Measurements from ENCODE around the gene CACTIN.
A peak's percentile ranks its signal among the peaks of the same experiment; 100 is the strongest.
"Not testable (repeated sequence)": the region's sequence is repeated elsewhere in the genome, so short reads cannot be mapped to it uniquely, and the experiment has no call there.

CACTIN gene

DNA sequence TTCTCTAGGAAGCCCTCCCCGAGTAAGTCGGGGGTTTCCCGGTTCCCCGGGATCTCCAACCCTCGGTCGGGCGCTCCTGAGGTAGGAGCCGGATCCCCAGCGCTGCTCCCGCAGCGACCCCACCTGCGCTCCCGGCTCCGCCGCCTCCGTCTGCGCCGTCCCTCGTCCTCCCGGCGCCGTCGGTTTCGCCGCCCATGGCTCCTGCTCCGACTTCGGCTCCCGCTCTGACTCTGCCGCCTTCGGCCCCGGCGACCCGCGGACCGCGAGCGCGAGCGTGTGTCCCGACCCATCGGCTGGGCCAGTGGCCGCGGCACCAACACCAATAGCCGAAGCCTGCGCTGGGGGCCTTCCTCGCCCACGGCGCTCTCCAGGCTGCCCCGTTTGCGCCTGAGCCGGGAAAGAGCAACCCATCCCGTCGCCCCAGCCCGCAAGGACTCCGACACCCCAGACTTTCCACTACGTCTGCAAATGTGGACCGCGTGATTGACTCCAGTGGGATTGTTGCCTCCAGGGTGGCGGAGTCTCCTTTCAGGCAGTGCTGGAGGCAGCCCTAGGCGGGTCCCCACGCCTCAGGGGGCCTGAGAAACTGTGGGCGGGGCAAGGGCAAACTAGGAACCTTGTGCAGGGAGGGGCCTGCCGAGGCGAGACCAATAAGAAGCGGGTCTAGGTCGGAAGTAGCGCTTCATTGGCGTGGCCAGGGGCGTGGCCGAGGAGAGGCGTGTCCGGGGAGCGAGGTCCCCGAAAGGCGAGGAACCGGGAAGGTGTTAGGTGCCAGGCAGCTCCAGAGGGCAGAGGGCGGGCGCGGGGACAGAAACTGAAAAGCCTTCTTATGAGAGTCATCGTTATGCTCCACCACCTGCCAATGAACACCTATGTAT, at the start of gene CACTIN:
CACTIN (minus strand) TSS at position 318 of the 878 bp plus-strand sequence; CDS start at position 290, 28 bp downstream.
- DNase-seq = peak; percentile 100

DNA sequence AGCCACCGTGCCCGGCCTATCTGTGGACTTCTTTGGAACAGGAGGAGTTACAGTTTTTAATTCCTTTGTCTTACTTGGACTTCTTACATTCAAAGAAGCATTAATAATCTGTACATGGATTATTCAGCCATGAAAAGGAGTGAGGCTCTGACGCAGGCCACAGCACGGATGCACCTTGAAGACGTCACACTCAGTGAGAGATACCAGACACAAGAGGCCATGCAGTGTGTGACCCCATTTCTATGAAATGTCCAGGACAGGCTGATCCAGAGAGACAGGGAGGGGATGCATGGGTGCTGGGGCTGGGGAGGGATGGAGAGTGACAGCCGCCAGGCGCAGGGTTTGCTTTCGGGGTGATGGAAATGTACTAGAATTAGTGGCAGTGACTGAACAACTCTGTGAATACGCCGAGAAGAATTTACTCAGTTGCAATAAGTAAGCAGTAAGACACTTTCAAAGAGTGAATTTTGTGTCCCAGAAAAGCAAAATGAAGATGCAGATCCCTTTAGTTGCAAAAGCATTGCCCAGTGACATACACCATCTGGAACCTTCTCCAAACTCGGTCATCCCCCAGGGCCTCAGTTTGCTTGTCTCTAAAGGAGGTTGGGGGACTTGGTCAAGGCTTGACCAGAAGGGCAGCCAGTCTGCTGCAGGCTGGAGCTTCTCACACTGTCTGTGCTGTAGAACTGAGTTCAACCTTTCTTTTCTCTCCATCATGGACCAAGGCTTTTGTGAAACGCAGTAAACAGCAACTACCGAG, 48.4 kb upstream of the CACTIN start:
- no peak for DNase-seq

DNA sequence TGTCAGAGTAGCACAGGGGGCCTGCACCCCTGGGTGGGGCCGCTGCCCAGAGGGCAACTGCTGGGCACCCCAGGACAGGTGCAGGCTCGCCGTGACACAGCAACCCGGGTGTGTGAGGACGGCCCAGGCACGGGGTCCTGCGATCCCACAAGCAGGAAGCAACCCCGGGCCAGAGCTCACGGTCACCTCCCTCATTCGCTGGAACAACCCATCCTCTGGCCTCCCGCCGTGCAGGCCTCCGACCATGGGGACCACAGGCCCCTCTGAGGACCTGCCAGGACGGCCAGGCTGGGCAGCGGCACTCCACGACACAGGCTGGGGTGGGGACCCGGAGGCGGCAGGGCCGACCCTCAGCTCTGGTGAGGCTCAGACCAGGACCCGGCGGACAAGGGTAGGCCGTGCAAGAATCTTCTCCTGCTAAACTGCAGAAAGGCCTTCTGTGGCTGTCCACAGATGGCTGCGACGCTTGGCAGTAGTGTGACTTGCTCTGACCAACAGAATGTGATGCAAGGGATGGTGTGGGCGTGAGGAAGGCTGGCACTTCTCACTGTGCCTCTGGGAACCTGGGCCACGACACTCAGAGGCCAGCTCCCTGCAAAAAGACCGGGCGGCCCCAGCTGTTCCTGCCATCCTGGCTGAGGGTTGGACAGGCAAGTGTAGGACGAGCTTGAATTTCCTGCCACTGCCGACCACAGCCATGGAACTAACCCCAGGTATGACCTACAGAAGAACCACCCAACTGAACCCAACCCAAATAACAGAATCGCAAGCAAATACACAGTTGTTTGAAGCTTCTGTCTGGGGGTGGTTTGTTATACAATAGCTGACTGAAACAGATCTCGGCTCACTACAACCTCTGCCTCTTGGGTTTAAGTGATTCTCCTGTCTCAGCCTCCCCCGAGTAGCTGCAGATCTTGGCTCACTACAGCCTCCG, 47.2 kb upstream of the CACTIN start:
- no peak for DNase-seq

DNA sequence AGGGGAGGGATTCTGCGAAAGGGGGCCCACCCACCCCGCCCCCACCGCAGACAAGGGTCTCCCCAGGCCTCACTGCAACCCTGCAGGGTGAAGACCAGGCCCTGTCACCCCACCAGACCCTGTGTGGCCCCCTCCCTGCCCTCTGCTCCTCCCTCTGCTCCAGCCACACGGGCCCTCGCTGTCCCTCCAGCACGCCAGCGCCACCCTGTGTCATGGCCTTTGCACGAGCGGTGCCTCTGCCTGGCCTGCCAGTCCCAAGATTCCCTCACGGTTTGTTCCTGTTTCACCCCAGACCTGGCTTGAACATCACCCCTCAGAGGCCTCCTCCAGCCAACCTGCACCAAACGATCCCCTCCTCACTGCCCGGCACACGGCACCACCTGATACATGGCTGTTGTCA, 46.4 kb upstream of the CACTIN start:
- no peak for DNase-seq

DNA sequence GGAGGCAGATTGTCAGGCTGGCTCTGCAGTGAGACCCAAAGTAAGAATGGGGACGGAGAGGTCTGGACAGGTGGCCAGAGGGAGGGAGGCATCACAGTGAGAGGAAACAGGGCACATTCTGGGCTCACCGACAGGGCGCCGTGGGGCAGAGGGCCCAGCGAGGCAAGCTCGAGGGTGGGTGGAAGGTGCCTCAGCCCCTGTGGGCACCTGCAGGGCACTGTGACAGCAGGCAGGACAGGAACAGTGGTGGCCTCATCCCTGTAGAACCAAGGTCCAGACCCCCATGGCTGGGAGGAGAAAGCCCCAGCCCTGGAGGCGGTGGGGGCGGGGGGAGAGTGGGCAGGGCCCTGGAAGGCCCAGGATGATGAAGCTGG, 46.0 kb upstream of the CACTIN start:
- DNase-seq = no peak

DNA sequence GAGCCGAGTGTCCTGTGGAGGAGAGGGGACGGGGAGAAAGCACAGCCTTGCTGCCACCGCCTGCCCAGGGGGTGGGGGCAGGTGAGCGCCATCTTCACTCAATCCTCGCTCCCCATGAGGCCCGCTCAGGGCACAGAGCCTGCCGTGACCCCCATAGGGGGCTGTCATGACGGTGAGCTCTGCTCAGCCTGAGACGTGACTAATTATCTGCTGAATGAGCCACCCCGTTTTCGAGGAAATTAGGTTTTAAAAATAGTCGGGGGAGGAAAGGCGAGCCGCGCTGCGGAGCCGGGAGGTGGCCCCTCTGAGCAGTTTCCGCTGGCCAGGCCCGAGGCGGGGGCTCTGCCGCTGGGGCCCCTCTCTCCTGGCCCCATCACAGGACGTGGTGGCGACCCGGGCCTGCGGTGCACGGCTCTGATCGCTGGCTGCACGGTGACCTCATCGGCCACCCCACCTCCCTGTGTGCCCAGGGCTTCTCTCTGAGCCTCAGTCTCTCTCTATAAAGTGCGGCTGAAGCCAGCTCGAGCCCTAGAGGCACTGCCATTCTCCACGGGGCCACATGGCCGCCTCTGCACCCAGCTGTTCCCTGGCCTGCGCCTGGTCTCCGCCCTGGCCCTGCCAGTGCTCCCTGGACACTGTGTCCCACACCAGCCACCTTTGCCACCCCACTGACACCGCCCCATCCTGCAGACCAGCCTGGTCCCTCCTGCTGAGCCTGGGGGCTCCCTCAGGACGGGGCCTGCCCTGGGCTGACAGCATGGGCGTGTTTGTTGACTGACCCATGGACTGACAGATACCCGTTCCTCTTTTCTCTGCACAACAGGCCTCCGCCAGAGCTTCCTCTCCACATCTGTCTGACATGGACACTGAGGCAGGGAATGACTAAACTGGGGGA, 45.3 kb upstream of the CACTIN start:
- peak; percentile 45 for DNase-seq

DNA sequence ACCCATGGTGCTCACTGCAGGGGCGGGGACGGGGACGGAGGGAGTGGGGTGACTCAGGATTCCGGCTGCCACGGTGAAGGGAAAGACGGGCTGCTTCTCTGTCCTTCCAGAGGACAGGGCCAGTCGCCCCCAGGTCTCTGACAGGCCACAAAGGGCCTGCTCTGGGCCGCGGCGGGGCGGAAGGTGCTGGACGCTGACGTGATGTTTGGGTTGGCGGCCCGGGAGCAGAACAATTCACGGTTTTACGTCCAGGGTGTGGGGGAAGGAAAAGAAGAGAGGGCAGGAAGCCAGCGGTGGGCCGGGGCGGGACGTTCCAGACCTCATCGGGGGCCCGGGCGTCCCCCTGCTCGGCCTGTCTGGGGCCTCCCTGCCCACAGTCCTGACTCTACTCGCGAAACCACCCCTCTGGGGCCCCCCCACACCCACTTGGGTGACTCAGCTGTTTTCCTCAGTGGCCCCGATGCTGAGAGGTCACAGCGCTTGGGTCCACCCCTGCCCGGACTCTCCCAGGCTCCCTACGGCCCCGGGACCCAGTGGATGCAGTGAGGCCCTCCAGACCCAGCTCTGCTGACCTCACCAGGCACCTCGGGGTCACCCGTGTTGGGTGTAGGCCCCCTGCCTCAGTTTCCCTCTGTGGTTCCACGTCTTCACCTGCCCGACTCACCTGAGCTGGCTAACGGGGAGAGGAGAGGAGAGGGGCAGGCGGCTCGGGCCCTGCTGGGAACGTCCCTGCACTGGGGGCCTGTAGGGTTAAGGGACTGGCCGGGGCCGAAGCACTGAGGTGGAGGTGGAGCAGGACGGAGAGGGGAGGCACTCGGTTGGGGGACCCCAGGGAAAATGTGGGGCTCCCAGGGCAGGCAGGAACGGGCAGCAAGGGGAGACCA, 44.4 kb upstream of the CACTIN start:
- peak; percentile 64 for DNase-seq

DNA sequence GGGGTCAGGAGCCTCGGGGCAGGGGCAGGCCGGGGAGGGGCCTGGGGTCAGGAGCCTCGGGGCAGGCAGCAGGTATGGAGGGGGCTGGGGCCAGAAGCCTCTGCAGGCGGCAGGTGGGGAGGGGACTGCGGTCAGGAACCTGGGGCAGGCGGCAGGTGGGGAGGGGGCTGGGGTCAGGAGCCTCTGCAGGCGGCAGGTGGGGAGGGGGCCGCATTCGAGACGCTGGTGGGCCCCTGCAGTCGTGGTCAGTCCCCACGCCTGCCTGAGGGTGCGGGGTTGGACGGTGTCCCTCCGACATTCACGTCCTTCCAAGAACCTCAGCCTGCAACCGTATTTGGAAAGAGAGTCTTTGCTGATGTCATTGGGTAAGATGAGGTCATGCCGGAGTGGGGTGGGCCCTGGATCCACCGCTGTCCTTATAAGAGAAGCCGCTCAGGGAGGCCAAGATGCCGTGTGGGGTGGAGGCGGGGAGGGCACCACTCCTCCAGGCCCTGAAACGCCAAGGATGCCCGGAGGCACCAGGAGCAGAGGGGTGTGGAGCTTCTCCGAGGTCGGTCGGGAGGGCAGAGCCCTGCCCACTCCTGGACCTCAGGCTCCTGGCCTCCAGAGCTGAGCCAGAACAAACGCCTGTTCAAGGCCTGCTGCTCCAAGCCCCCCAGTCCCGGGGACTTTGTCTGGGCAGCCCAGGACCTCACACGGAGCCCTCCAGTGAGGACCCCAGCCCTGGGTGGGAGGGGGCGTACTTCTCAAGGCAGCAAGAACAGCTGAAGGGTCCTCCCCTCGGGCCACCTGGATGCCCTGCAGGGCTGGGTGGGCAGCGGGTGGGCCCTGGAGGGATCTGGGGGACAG, 43.6 kb upstream of the CACTIN start:
- DNase-seq = peak; percentile 30

DNA sequence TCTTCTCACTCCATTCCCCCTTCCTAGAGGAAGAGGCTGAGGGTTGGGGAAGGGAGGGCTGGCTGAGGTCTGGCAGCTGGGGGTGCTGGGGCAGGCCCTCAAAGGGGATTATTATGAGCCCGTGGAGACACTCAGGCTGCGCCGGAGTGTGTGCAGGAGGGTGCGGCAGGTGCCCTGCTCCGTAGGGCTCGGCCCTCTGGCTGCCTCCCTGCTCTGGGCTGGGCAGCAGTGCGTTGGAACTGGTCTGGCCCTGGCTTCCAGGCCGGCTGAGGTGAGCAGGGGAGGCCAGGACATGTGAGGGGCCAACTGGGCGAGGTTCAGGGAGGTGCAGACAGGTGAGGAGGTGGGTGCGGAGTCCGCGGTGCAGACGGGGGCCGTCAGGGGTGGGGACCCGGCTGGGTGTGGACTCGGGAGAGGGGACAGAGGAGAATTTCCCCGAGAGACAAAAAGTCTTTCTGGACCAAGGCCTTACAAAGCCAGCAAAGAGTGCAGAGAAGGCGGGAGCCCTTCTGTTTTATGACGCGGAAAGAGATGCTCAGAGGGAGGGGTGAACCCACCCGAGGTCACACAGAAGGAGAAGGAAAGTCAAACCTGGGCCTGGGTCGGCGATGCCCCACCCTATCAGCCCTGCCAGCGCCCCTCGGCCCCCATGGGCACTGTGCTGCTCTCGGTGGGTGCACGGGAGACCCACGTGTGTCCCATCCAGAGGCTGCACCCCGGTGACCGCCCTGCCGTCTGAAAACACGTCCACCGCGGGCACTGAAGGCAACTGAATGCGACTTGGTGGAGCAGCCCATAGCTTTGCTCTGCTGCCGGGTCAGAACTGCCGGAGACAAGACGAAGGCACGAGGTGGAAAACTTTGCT, 42.7 kb upstream of the CACTIN start:
- DNase-seq = no peak

DNA sequence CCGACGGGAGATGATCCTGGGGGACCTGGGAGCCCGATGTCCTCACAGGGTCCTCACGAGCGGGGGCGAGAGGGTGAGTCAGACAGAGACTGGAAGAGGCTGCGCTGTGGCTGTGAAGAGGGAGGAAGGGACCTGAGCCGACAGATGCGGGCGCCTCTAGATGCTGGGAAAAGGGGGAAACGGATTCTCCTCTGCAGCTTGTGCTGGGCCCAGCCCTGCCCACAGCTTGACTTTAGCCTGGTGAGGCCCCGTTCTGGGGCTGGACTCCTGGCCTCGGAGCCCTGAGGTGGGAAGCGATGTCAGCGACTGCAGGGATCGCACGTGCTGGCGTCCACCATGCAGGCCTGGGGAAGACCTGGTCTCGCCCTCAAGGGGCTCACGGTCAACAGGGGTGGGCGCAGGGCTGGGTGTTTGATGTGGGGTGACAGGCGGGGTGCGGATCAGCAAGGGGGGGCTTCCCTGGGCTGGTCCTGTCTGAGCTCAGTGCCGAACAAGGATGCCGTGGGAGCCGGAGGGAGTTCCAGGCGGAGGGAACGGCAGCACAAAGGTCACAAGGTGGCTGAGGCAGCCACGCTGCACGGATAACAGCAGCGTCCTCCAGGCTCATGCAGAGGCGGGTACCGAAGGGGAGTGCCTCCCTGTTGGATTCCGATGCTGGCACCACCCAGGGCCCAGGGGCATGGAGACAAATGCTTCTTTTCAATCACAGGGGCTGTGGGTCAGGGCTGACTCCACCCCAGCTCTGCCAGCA, 41.9 kb upstream of the CACTIN start:
- no peak for DNase-seq

DNA sequence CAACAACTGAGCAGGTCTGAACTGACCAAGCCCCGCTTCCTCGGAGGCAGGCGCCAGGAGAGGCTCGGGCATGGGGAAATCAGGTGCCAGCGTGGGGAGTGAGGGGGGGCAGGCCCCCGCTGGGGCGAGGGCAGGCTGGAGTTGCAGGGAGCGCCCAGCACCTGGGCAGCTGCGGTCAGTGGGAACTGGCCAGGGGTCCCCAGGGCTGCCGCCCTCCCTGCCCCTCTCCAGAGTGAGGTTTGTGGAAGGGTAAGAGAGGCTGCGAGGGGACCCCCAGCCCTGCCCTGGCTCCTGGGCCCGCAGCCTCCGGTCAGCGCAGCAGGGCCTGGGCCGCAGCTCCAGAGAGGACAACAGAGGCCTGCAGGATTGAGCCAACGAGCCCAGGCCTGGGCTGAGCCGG, 41.2 kb upstream of the CACTIN start:
- DNase-seq = no peak

DNA sequence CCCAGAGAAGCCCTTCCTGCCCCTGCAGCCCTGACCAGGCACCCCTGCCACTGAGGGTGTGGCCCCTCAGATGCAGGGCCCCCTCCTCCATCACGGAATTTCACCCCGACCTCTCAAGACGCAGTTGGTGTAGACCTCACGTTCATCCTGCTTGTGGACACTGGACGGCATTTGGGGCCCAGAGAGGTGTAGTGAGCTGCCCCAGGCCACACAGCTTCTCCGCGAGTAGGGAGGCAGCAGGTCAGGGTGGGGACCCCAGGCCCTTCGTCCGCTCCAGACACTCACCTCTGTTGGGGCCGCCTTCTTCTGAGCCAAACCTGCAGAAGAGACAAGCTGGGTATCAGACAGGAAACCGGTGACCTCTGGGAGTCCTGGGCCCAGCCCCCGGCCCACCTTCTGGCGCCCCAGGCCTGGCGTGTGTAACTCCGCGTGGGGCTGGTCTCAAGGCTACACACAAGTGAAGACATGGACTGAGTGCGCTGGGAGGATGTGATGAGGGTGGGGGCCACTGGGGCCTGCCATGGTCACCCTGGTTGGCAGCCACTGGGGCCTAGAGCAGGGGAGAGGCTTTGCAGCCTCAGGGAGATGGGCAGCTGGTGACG, 40.5 kb upstream of the CACTIN start:
- no peak for DNase-seq

DNA sequence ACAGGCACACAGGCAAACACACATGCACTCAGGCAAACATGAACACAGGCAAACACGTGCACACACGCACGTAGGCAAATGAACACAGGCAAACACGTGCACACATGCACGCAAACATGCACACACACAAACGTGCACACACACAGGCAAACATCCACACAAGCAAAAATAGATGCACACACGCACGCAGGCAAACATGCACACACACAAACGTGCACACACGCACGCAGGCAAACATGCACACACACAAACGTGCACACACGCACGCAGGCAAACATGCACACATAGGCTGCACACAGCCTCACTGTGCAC, 39.9 kb upstream of the CACTIN start:
- not testable (repeated sequence) for DNase-seq

DNA sequence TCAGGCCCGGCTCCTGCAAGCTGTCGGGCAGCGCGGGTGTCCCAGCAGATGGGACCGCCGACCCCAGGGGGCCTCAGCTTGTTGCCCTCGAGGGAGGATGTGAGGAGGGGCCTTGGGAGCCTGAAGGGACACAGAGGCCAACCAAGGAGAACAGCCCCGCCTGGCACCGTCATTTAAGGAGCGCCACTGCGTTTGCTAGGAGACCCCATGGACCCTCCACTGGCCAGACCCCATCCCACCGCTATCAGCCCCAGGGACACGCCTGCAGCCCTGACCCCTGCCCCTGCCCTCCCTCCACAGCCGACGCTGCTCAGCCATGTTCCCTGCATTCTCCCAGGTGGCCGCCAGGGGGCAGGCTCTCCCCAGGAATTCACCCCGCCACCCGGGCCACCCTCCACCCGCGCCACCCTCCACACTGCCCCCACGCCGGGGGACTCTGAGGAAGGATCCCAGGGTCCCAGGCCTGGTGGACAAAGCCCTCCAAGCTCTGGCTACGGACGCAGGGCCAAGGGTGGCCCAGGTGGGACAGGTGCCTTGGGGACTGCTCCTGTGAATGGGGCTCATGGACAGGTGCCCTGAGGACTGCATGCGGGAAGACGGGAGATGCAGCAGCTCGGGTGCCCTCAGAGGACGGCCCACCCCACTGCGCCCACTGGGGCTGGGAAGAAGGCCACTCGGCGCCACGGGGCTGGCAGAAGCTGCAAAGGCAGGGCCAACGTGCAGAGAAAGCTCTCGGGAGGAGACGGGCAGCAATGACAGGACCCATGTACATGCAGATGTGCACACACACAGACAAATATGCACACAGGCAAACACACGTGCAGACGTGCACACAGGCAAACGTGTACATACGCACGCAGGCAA, 39.3 kb upstream of the CACTIN start:
- peak; percentile 58 for DNase-seq

DNA sequence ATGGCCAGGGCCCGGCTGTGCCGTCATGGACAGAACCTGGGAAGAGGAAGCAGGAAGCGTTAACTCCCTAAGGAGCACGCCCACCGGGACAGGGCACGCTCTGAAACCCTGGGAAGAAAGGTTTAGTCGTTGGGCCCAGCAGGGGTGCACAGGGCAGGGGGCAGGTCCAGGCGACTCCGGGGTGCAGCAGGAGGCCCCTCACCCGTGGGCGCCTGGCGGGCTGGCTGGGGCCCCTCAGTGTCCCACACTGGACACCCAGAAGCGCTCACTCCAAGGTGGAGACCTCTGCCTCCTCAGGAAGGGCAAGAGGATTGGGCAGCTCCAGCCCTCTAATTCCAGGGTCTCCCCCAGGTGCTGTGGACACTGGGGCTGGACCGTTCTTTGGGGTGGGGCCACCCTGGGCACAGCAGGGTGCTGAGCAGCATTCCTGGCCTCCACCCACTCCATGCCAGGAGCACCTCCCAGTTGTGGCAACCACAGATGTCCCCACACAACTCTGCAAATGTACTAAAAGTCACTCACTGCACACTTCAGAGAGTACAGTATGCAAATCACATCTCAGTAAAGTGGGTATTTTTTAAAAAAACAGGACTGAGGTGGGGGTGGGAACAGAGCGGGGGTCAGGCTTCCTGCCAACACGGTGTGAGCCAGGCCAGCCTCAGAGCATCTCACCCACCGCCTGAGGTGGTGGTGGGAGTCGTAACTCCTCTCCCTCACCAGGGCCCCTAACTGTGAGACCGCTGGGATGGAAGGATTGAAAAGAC, 38.5 kb upstream of the CACTIN start:
- DNase-seq = no peak

DNA sequence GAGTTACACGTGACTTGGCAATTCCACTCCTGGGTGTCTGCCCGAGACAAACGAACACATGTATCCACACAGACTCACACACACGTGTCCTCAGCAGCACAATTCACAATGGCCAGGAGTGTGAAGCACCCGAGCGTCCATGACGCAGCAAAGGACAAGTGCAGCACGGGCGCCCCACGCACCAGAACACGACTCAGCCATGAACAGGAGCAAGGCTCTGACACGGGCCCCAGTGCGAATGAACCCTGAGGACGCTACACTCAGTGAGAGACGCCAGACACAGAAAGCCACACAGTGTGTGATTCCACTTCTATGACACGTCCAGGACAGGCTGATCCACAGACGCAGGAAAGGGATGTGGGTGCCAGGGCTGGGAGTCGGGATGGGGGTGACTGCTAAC, 37.2 kb upstream of the CACTIN start:
- DNase-seq = no peak
